ENCODE measurements around the gene CBX2.

- no peak for TF ChIP-seq CTCF (IDR thresholded peaks at IDR 0.05; ENCODE audit: insufficient read depth, low read length)
- TF ChIP-seq GABPA (IDR thresholded peaks at IDR 0.05; ENCODE audit: low read depth), result no peak
- no peak for TF ChIP-seq POLR2AphosphoS5 (IDR thresholded peaks at IDR 0.05; ENCODE audit: low read depth)
- no peak for TF ChIP-seq REST (IDR thresholded peaks at IDR 0.05; ENCODE audit: insufficient replicate concordance, low read depth)
- TF ChIP-seq SPI1 (IDR thresholded peaks at IDR 0.05; ENCODE audit: borderline replicate concordance, low read depth), result no peak
Observed at GRCh38 chr17:79814127-79814973, 36.4 kb downstream of the CBX2 start.

All from HL-60 (cell line).